HepG2 (cell line): ENCODE measurements around the gene EPN3. TPM values are rescaled to one million over a fixed set of nuclear protein-coding genes. Genes with fewer than 3 reads are reported as not detected.
A peak's percentile ranks its signal among the peaks of the same experiment; 100 is the strongest.

ENCODE experiments used
- ATAC-seq: fragments of 200-7000 bp; cut with Tn5 transposase; 3 replicates; pipeline ENCODE4 v1.9.1; 2020; ENCODE audit warnings: mild to moderate bottlenecking, moderate library complexity
- BruUV-seq: library from RNA; stranded (reverse); fragments of 400-500 nt; replicated peaks from 2 replicates; lab custom pipeline; 2021; lab: Mats Ljungman, UMichigan
- CTCF ChIA-PET: fragments of 300-600 bp; formaldehyde crosslinking; extraction: SDS; loops from one replicate; lab custom pipeline; 2021; ENCODE audit warnings: low total read pairs, inconsistent platforms, low intra/inter-chr PET ratio; lab: Yijun Ruan, JAX
- POLR2A ChIA-PET: fragments of 350-600 bp; sonication (Branson Sonifier 250); formaldehyde crosslinking; loops from one replicate; lab custom pipeline; 2020; ENCODE audit warnings: antibody characterized with exemption, inconsistent platforms; lab: Yijun Ruan, JAX
- DNase-seq: peaks from one replicate; pipeline ENCODE4 v3.0.0-alpha.2; 2015; ENCODE audit warnings: low spot score
- FAIRE-seq: peaks from 3 replicates; lab custom pipeline; 2011; peaks lifted over from hg19 to GRCh38; lab: Jason Lieb, UNC
- H2AFZ ChIP-seq: one replicate; pipeline ENCODE4 v1.6.1; 2011; ENCODE audit warnings: low read length, inconsistent platforms
- H3K27ac ChIP-seq: fragments of 300-600 bp; 3 replicates; pipeline ENCODE4 v1.8.0; 2011; ENCODE audit warnings: mixed run types, mild to moderate bottlenecking, mixed read lengths, low read length, inconsistent platforms; ENCODE audit not compliant: insufficient read depth; ENCODE audit errors: extremely low read length
- H3K27me3 ChIP-seq, 2 experiments: fragments of 200-600 bp in 1 of 2; 2 replicates in 1 of 2; 3 replicates in 1 of 2; pipeline versions ENCODE4 v1.6.0 to v1.8.0; 2011; ENCODE audit warnings: low read length in 2 of 2, mild to moderate bottlenecking in 2 of 2, moderate library complexity in 2 of 2, inconsistent platforms in 1 of 2; ENCODE audit not compliant: insufficient read depth in 2 of 2, control insufficient read depth in 1 of 2
- H3K36me3 ChIP-seq, 2 experiments: fragments of 200-600 bp in 1 of 2; replicated peaks in 1 of 2; 2 replicates in 1 of 2; 3 replicates in 1 of 2; pipeline versions ENCODE4 v1.5.1 to v1.8.0; 2011; ENCODE audit warnings: low read length in 2 of 2, inconsistent platforms in 1 of 2; ENCODE audit not compliant: insufficient read depth in 2 of 2, control insufficient read depth in 1 of 2
- H3K4me1 ChIP-seq: 2 replicates; pipeline ENCODE4 v1.5.1; 2012; ENCODE audit warnings: low read length, inconsistent platforms; ENCODE audit not compliant: insufficient read depth
- H3K4me2 ChIP-seq: 2 replicates; pipeline ENCODE4 v1.6.0; 2011; ENCODE audit warnings: low read depth, low read length, inconsistent platforms
- H3K4me3 ChIP-seq, 3 experiments: fragments of 200-600 bp in 1 of 3; sonication (generic), shearing (Covaris generic) in 1 of 3; replicated peaks in 1 of 3; 2 replicates each; pipeline ENCODE4 v1.5.1; 2011 to 2016; ENCODE audit warnings: low read length in 3 of 3, inconsistent platforms in 2 of 3, low read depth in 2 of 3, mild to moderate bottlenecking in 2 of 3, control low read depth in 1 of 3, mixed read lengths in 1 of 3; ENCODE audit not compliant: insufficient read depth in 1 of 3
- H3K79me2 ChIP-seq: one replicate; pipeline ENCODE4 v1.6.1; 2011; ENCODE audit warnings: low read length, inconsistent platforms; ENCODE audit not compliant: insufficient read depth
- H3K9ac ChIP-seq: 2 replicates; pipeline ENCODE4 v1.6.0; 2011; ENCODE audit warnings: mild to moderate bottlenecking, low read depth, low read length, inconsistent platforms; ENCODE audit not compliant: insufficient read depth
- H3K9me3 ChIP-seq: 2 replicates; pipeline ENCODE4 v1.5.1; 2012; ENCODE audit warnings: mild to moderate bottlenecking, low read length
- H4K20me1 ChIP-seq: 2 replicates; pipeline ENCODE4 v1.6.0; 2011; ENCODE audit warnings: inconsistent platforms, mild to moderate bottlenecking, low read length, moderate library complexity; ENCODE audit not compliant: insufficient read depth
- MZF1 ChIP-seq: sonication (generic); formaldehyde crosslinking; IDR thresholded peaks from 2 replicates; pipeline ENCODE4 v1.8.1; 2023; ENCODE audit warnings: mild to moderate bottlenecking, missing genetic modification reagents, borderline replicate concordance
- PATZ1 ChIP-seq: sonication (generic); formaldehyde crosslinking; IDR thresholded peaks from 2 replicates; pipeline ENCODE4 v1.4.0; 2020; ENCODE audit warnings: missing genetic modification reagents
- ZNF160 ChIP-seq: sonication (generic); formaldehyde crosslinking; IDR thresholded peaks from 2 replicates; pipeline ENCODE4 v1.8.0; 2022; ENCODE audit warnings: mild to moderate bottlenecking, inconsistent platforms, missing genetic modification reagents
- ZNF331 ChIP-seq: sonication (generic); formaldehyde crosslinking; IDR thresholded peaks from 2 replicates; pipeline ENCODE4 v1.4.0; 2020; ENCODE audit warnings: missing genetic modification reagents
- ZNF501 ChIP-seq: sonication (generic); formaldehyde crosslinking; IDR thresholded peaks from 2 replicates; pipeline ENCODE4 v1.5.1; 2020; ENCODE audit warnings: mild to moderate bottlenecking, moderate library complexity, missing genetic modification reagents
- WGBS: methylation state at CpG from one replicate; pipeline ENCODE4 v1.1.6; 2017; ENCODE audit warnings: low lambda C conversion rate; 5-methylcytosine and 5-hydroxymethylcytosine counted together
- in situ Hi-C: cut with HindIII; loops from 2 replicates; pipeline ENCODE4 v1.10.0; 2017; ENCODE audit warnings: low pct_unique_long_range_greater_than_20kb; ENCODE audit not compliant: extremely low pct_ligation_motif_present
- intact Hi-C: fragments of 100-400 bp; cut with micrococcal nuclease; formaldehyde crosslinking; loops from one replicate; pipeline ENCODE4 v1.10.0; 2022; ENCODE audit not compliant: unreplicated experiment
- polyA plus RNA-seq, 8 experiments: library from polyadenylated mRNA; depleted of rRNA in 3 of 8; stranded (reverse) in 7 of 8; unstranded in 1 of 8; fragments of >200 nt; fragmentation: Illumina TruSeq in 4 of 8; extraction: Trizol in 4 of 8; gene quantifications; 2 replicates each; pipeline versions ENCODE4 v1.2.1 to v1.2.3, GENCODE V29; 2011 to 2016; ENCODE audit warnings: low read depth in 4 of 8, missing spikeins in 1 of 8, mixed read lengths in 1 of 8; ENCODE audit not compliant: insufficient read depth in 1 of 8
- total RNA-seq, 5 experiments: library from RNA; depleted of rRNA; stranded (reverse); fragments of >200 nt; fragmentation: Illumina TruSeq; extraction: Trizol; gene quantifications; 2 replicates each; pipeline ENCODE4 v1.2.3, GENCODE V29; 2016; ENCODE audit warnings: low read depth in 1 of 5
- TF ChIP-seq, protein P1 (sequence below): sonication (generic); formaldehyde crosslinking; IDR thresholded peaks from 2 replicates; pipeline ENCODE4 v1.5.0; 2020; ENCODE audit warnings: mild to moderate bottlenecking, missing genetic modification reagents

The EPN3 gene
- total and polyA plus RNA-seq, 2 of the 13 experiments (the other 11 are each of a cell fraction or from before 2014, with no cell fraction given): 0.11 to 0.95 TPM

- peak; percentile 29; the same call in 1 of the 2 replicates for TF ChIP-seq ZNF331 (CRISPR knock-in tag)
Measured at GRCh38 chr17:50534222-50534978, 1.9 kb downstream of the EPN3 start (continued).

- Histone ChIP-seq H3K9ac (no peak overlapping the region), H4K20me1 (no peaks in the 10 kb centered on the region), H3K27ac (no peak overlapping the region), H3K27me3 (peaks cover 5 to 28% of the 10 kb centered on the region in 2 experiments; a peak in 4 of 5 replicates), H3K4me1 (peaks cover 77% of the 10 kb centered on the region), H3K4me3 (no peak overlapping the region), H3K4me2 (no peak overlapping the region), H3K79me2 (no peaks in the 10 kb centered on the region), H3K9me3 (no peaks in the 10 kb centered on the region), H2AFZ (no peak overlapping the region), H3K36me3 (no peaks in the 10 kb centered on the region)
- intact Hi-C loops: no loop called here
- FAIRE-seq (no peak), DNase-seq (no peak), ATAC-seq (no peak)
- in situ Hi-C loops: no loop called here
- ChIA-PET POLR2A (no interaction called here), CTCF (no interaction called here)
- BruUV-seq: no TSS peak
- no peak for TF ChIP-seq ZNF501
- TF ChIP-seq, protein P1, sequence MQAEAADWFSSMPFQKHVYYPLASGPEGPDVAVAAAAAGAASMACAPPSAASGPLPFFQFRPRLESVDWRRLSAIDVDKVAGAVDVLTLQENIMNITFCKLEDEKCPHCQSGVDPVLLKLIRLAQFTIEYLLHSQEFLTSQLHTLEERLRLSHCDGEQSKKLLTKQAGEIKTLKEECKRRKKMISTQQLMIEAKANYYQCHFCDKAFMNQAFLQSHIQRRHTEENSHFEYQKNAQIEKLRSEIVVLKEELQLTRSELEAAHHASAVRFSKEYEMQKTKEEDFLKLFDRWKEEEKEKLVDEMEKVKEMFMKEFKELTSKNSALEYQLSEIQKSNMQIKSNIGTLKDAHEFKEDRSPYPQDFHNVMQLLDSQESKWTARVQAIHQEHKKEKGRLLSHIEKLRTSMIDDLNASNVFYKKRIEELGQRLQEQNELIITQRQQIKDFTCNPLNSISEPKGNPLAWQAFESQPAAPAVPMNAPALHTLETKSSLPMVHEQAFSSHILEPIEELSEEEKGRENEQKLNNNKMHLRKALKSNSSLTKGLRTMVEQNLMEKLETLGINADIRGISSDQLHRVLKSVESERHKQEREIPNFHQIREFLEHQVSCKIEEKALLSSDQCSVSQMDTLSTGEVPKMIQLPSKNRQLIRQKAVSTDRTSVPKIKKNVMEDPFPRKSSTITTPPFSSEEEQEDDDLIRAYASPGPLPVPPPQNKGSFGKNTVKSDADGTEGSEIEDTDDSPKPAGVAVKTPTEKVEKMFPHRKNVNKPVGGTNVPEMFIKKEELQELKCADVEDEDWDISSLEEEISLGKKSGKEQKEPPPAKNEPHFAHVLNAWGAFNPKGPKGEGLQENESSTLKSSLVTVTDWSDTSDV: peak; percentile 51; the same call in 1 of the 2 replicates
- TF ChIP-seq MZF1 (CRISPR knock-in tag): no peak
- TF ChIP-seq ZNF160 (CRISPR knock-in tag): no peak
- TF ChIP-seq PATZ1 (CRISPR knock-in tag): no peak
- 86% methylated on average over 2 of the region's 2 CpGs for WGBS
Measured at GRCh38 chr17:50534979-50535326, 2.4 kb downstream of the EPN3 start.
